Stimulated activated CD4-positive, alpha-beta T cell treated with anti-CD3 and anti-CD28 coated beads, TNF-alpha, amount 100 ng/mL, for 24 hours (primary cell): ENCODE measurements around the gene EVC2.
"Not testable (repeated sequence)": the region's sequence is repeated elsewhere in the genome, so short reads cannot be mapped to it uniquely, and the experiment has no call there.

Experiments used
- DNase-seq, 3 experiments: peaks; one replicate each; pipeline ENCODE4 v3.0.0-alpha.2; 2020; ENCODE audit warnings: low read depth in 3 of 3

Gene EVC2

GRCh38 chr4:5746829-5747737 lies 38.7 kb upstream of the EVC2 start:
- no peak for DNase-seq

DNA sequence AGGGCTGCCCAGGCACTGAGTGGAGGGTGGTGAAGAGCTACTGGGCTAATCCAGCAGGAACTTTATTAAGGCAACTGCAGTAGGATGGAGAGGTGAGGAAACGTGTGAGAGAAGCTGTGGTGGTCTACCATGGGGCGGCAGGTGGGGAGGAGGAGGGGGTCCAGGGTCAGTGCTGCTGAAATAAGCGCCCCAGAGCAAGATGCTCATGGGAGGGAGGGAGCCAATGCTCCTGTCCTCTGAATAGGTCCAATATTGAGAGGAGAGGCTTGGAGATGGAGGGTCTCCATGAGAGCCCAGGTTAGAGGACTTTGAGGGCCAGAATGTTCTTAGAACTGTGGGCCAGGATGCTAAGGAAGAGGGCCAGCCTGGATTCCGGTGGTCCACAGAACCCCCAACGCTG lies 37.9 kb upstream of the EVC2 start:
- no peak for DNase-seq

DNA sequence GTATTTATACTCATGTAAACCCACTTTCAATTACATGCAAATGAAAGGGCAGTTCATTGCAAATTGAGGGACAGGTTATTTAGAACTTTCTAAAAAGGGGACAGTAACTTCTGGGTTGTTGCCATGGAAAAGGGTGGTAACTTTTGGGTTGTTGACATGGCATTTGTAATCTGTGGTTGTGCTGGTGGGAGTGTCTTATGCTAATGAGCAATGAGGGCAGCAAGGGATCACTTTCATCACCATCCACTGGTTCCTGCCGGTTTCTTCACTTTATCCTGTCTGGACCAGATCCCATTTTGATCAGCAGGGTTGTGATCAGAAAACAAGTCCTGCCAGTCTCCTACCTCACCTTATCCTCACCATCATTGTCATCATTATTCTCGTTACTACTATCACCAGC lies 34.6 kb upstream of the EVC2 start:
- DNase-seq: no peak

DNA sequence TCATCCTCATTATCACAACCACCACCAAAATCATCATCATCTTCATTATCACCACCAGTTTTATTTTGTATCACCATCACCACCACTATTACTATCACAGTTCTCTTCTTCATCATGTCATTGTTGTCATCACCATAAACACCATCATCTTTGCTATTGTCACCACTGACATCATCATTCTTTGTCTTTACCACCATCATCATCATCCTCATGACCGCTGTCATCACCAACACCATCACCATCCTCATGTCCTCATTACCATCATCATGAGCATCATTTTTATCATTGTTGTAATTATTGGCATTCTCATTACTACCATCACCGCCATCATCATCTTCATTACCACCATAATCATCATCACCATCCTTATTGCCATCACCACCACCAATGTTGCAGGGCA lies 34.0 kb upstream of the EVC2 start:
- no peak for DNase-seq

DNA sequence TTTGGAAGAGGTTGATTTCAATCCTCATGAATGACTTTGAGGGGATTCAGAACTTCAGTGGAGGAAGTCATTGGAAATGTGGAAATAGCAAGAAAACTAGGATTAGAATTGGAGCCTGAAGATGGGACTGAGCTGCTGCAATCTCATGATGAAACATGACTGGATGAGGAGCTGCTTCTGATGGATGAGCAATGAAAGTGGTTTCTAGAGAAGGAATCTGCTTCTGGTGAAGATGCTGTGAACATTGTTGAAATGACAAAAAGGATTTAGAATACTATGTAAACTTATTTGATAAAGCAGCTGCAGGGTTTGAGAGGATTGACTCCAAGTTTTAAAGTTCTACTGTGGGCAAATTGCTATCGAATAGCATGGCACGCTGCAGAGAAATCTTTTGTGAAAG lies 29.7 kb upstream of the EVC2 start:
- DNase-seq: no peak

DNA sequence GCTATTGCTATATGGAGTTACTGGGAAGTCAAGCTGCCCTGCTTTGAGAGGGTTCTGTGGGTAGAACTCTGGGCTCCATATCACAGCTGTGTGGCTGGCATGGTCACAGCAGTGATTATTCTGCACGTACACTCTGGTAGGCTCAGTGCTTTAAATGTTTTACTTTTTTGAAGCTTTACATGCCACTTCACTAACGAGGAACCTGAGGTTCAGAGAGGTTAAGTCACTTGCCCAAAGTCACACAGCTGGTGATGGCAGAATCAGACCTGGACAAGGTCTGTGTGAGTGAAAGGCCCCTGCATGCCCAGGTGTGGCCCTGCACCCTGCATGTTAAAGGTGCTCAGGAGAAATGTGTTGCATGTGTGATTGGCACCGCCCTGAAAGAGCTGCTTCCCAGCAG lies 27.1 kb upstream of the EVC2 start:
- DNase-seq: no peak

DNA sequence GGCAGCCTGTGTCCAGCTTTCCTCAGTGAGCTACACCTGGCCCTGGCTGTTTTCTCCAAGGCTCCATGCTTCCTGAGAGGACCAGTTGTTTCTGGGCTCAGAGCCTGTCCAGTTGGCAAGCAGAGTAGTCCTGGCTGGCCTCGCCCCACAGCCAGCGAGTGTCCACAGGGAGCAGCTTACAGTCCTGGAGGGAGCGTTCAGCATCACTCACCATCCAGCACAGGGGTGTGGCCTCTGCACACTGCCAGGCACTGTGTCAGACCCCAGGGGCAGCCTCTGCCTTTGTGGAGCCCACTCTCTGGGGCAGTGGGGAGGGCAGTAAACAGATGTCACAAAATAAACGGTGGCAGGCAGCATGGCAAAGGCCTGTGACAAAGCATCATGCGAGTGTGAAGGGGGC lies 26.5 kb upstream of the EVC2 start:
- no peak for DNase-seq

DNA sequence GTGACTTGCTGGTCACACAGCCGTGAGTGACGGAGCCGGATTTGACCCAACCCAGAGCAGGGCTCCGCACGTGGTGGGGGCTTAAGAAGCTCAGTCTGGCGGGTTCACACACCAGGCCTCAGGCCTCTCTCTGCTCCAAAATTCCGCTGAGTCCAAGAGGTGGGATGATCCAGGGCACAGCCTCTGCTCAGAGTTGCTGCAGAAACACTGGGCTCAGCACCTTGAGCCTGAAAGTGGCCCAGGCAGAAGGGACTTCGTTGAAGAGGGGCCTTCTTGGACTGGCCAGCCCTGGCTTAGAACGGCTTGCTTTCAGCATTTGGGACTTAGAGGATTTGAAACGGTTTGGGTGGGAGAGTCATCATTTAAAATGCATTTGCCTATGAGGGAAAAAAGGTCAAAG lies 23.8 kb upstream of the EVC2 start:
- no peak for DNase-seq

DNA sequence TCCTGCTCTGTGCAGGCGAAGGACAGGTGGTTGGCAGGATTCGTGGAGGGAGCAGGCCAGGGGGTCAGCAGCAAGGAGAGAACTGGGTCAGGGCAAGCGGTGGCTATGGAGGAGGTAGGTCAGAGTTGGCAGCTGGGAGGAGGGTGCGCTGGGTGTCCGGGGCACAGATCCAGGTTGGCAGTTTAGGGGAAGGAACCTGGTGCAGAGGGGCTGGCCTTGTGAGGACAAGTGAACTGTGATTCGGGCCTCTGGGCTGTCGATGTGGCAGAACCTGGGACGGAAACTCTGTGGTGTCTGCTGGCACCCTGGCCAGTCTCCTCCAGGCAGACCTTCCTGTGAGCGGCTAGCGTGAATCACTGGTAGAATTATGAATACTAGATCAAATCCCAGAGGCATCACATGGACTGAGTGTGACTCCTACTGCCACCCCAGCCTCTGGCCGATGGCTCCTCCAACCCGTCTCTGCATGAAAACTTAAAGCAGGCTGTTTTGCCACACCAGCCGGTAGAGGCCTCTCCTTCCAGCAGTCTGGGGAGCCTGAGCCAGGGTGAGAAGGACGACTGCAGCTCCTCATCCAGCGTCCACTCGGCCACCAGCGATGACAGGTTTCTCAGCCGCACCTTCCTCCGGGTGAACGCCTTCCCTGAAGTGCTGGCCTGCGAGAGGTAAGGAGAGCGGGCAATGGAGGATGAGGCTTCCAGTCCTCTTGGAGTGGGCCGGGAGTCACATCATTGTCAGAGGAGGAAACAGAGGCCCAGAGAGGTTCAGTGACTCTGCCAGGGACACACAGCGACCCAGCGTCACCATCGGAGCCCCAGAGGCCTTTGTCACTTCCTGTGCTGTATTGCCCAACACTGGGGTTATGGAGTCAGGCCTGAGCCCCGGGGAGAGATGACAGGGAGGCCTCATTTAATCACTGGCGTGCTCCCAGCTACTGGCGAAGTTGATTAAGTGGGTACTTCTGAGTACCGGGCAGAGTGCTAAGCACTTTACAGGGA lies 22.9 kb upstream of the EVC2 start:
- no peak for DNase-seq

- no peak for DNase-seq
Measured at GRCh38 chr4:5730436-5730835, 22.1 kb upstream of the EVC2 start.

DNA sequence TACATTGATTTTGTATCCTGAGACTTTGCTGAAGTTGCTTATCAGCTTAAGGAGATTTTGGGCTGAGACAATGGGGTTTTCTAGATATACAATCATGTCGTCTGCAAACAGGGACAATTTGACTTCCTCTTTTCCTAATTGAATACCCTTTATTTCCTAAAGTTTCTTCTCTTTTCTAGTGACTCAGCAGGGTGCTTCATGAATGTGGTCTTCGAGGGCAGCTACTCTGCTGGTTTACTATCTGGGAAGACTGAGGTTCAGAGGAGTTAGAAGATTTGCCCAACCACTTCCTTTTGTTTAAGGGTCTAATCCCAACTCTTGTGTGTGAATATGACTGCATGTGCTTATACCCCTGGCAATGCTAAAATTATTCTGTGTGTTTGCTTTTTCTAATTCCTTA lies 20.1 kb upstream of the EVC2 start:
- not testable (repeated sequence) for DNase-seq

DNA sequence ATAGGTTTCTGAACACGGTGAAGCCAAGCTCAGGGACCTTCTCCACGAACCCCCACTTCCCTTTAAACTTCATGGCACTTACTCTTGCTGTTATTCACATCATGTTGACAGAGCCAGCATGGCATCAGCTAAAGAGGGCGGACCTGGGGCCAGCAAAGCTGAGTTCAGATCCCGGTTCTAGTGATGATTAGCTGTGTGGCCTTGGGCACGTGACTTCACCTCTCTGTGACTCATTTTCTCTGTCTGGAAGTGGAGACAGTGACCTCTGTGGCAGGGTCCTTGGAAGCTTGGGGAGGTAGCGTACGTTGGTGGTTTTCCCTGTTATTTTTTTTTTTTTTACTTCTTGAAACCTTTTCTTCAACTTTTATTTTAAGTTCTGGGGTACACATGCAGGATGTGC lies 16.0 kb upstream of the EVC2 start:
- DNase-seq: no peak

DNA sequence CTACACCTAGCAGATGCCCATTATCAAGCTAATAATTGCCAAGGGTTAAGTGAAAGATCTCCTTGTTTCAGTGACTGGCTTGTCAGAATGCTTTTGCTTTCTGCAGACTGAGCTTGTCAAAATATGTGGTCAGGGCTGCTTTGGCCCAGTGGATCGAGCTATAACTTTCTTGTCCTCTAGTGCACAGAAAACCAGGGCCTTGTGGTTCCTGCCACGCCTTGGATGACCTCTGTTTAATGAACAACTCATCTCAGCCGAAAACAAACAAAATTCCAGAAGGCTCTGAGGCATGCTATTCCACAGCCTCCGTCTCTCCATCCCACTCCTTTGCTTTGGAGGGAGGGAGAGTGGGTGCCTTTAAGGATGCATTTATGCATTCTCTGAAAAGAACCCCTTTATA lies 14.0 kb upstream of the EVC2 start:
- DNase-seq: no peak

- no peak for DNase-seq
Measured at GRCh38 chr4:5721923-5722322, 13.6 kb upstream of the EVC2 start.

- no peak for DNase-seq
Measured at GRCh38 chr4:5720980-5721379, 12.6 kb upstream of the EVC2 start.

GRCh38 chr4:5720157-5720850 lies 11.9 kb upstream of the EVC2 start:
- DNase-seq: no peak

- DNase-seq: no peak
Measured at GRCh38 chr4:5719350-5720055, 11.1 kb upstream of the EVC2 start.

DNA sequence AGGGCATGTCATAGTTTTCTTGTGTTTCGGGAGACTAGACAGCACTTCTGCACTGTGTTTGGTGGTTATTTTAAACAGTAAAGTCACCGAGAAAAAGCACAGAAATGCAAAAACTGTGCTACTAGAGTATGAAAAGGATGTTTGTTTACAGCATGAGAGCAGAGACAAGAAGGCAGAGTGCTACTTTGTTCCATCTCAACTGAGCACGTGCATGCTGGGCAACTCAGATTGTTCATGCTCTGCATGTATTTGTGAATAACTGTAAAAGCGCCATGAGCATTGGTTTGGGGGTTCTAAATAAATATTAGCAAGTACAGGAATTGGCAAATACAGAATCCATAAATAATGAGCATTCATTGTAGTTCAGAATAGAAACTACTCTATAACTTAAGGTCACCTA lies 10.1 kb upstream of the EVC2 start:
- DNase-seq: no peak

GRCh38 chr4:5717449-5718158 lies 9.2 kb upstream of the EVC2 start:
- DNase-seq: no peak

GRCh38 chr4:5716391-5716790 lies 8.0 kb upstream of the EVC2 start:
- DNase-seq: no peak

- DNase-seq: no peak
Measured at GRCh38 chr4:5715357-5715756, 7.0 kb upstream of the EVC2 start.
